ENCODE results near the gene SLC9A8. TPM values are rescaled to one million over a fixed set of nuclear protein-coding genes. Genes with fewer than 3 reads are reported as not detected.

Gene SLC9A8
- total RNA-seq, 1 experiment from 2014 or later: 7.5 TPM

DNA sequence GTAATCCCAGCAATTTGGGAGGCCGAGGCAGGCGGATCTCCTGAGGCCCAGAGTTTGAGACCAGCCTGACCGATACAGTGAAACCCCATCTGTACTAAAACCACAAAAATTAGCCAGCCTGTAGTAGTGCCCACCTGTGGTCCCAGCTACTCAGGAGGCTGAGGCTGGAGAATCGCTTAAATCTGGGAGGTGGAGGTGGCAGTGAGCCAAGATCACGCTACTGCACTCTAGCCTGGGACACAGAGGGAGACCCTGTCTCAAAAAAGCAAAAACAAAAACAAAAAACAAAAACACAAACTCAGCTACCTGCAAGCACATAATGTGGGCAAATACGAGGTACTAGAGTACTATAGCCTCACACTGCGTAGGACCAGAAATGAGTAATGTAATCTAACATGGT lies 106.4 kb downstream of the SLC9A8 start:
- no CpG with 5 or more reads among the region's 7 CpGs for WGBS (ENCODE audit: extremely low coverage, insufficient read length, low lambda C conversion rate)
- DNase-seq: no peak

More for the DNA sequence above, 106.4 kb downstream of the SLC9A8 start:
- Histone ChIP-seq H3K9me3 (ENCODE audit: control insufficient read depth, low read depth, low read length) (no peaks in the 10 kb centered on the region), H3K79me2 (ENCODE audit: insufficient read depth, low read length) (peaks cover 5% of the 10 kb centered on the region; the same call in 1 of the 2 replicates), H3T11ph (ENCODE audit: low read length) (no peak overlapping the region), H3K27me3 (ENCODE audit: insufficient read depth, low read length) (no peaks in the 10 kb centered on the region), H4K91ac (ENCODE audit: insufficient read length, low read depth, low read length) (no peak overlapping the region), H3K23ac (ENCODE audit: insufficient read length, low read depth, low read length) (no peak overlapping the region), H2BK15ac (ENCODE audit: low read depth, low read length) (no peak overlapping the region), H3K27ac (ENCODE audit: insufficient read length, low read depth, low read length) (no peak overlapping the region), H2BK120ac (ENCODE audit: low read depth, low read length, poor library complexity, severe bottlenecking) (no peak overlapping the region), H4K20me1 (ENCODE audit: control insufficient read depth, insufficient read depth, insufficient read length) (no peaks in the 10 kb centered on the region), H3K4me1 (ENCODE audit: insufficient read depth, low read length) (peaks cover under 1% of the 10 kb centered on the region; the same call in 1 of the 2 replicates), H4K8ac (replicated peaks; ENCODE audit: insufficient read length, low read depth, low read length) (no peak overlapping the region), H3K9ac (ENCODE audit: extremely low read depth, insufficient read length, low read length) (no peak overlapping the region), H3K4me2 (ENCODE audit: insufficient read depth, insufficient read length, low read length) (no peak overlapping the region), H4K5ac (ENCODE audit: insufficient read length, low read depth, low read length) (no peak overlapping the region), H2BK20ac (ENCODE audit: low read depth, low read length, poor library complexity, severe bottlenecking) (no peak overlapping the region), H3K79me1 (ENCODE audit: insufficient read depth, low read depth, low read length, poor library complexity, severe bottlenecking) (peaks cover 4% of the 10 kb centered on the region), H3K4ac (ENCODE audit: low read depth, low read length) (no peak overlapping the region), H3K56ac (ENCODE audit: insufficient read length, low read depth, low read length) (no peak overlapping the region), H2BK5ac (ENCODE audit: insufficient read length, low read length) (no peak overlapping the region), H2AFZ (ENCODE audit: low read length) (no peak overlapping the region), H2AK5ac (ENCODE audit: insufficient read length, low read length) (no peak overlapping the region), H2BK12ac (ENCODE audit: insufficient read length, low read depth, low read length) (no peak overlapping the region), H3K18ac (ENCODE audit: insufficient read length, low read depth, low read length) (no peak overlapping the region), H3K23me2 (ENCODE audit: insufficient read length, low read depth, low read length, poor library complexity, severe bottlenecking) (peaks cover 10% of the 10 kb centered on the region), H3K14ac (ENCODE audit: insufficient read depth, low read length) (no peak overlapping the region)
- no peak overlapping the region for H3K27ac Mint-ChIP-seq
- H3K4me1 Mint-ChIP-seq: peaks cover 13 to 15% of the 10 kb centered on the region in 2 experiments
- no peak overlapping the region for H3K4me3 Mint-ChIP-seq
- TF ChIP-seq CTCF (conservative IDR thresholded peaks at IDR 0.05): no peak
- H3K27me3 Mint-ChIP-seq (ENCODE audit: low read depth): peaks cover 19% of the 10 kb centered on the region
- H3K36me3 Mint-ChIP-seq (ENCODE audit: insufficient read depth in 1 of 3, low read depth in 3 of 3): no peaks in the 10 kb centered on the region; a peak in 1 of 7 replicates
- peaks cover 3 to 4% of the 10 kb centered on the region in 2 experiments; a peak in 4 of 5 replicates for H3K9me3 Mint-ChIP-seq

All from H9 (cell line).